ENCODE results near the gene ATF5. TPM values are rescaled to one million over a fixed set of nuclear protein-coding genes. Genes with fewer than 3 reads are reported as not detected.

ATF5 gene
- total and polyA plus RNA-seq, 4 donors = 7.0 to 49.1 (median 33.9) TPM

GRCh38 chr19:49908480-49909420, 20.3 kb upstream of the ATF5 start:
- WGBS, 2 donors = 96 to 97% methylated on average over 37 of the region's 37 CpGs
- no peak for ATAC-seq (ENCODE audit: insufficient read depth, low FRiP score)
- H3K36me3 ChIP-seq (ENCODE audit: control insufficient read depth in 4 of 4, insufficient read depth in 4 of 4, low read length in 4 of 4) = peaks cover 7 to 41% (median 26%) of the 10 kb centered on the region in 4 donors

GRCh38 chr19:49910179-49910578, 18.8 kb upstream of the ATF5 start:
- no peak overlapping the region for H3K27ac ChIP-seq (ENCODE audit: low read depth in 1 of 2, low read length in 1 of 2)
- no peaks in the 10 kb centered on the region for H3K27me3 ChIP-seq (ENCODE audit: control insufficient read depth in 3 of 3, insufficient read depth in 3 of 3, low read length in 2 of 3)
- no peak for TF ChIP-seq CTCF (IDR thresholded peaks at IDR 0.05; ENCODE audit: control extremely low read depth, extremely low read depth)
- H3K4me1 ChIP-seq (ENCODE audit: control insufficient read depth in 5 of 5, insufficient read depth in 5 of 5, low read length in 5 of 5) = peaks cover 0 to 3% (median 0%) of the 10 kb centered on the region in 5 donors
- peaks cover 7 to 44% (median 33%) of the 10 kb centered on the region in 4 donors for H3K36me3 ChIP-seq (ENCODE audit: control insufficient read depth in 4 of 4, insufficient read depth in 4 of 4, low read length in 4 of 4)
- no peaks in the 10 kb centered on the region for H3K9me3 ChIP-seq (ENCODE audit: control insufficient read depth in 4 of 4, insufficient read depth in 3 of 4, low read length in 3 of 4)
- no peak overlapping the region for H3K4me3 ChIP-seq
- no peak overlapping the region for H3K9ac ChIP-seq (ENCODE audit: insufficient read depth in 1 of 2, low read length in 2 of 2)
- DNase-seq = no peak
- ATAC-seq (ENCODE audit: insufficient read depth, low FRiP score) = no peak
- 97% methylated on average over 5 of the region's 5 CpGs for WGBS, 2 donors

More at GRCh38 chr19:49908480-49909420, 20.3 kb upstream of the ATF5 start:
- H3K27me3 ChIP-seq (ENCODE audit: control insufficient read depth in 3 of 3, insufficient read depth in 3 of 3, low read length in 2 of 3) = no peaks in the 10 kb centered on the region
- H3K9me3 ChIP-seq (ENCODE audit: control insufficient read depth in 4 of 4, insufficient read depth in 3 of 4, low read length in 3 of 4) = no peaks in the 10 kb centered on the region
- TF ChIP-seq CTCF (IDR thresholded peaks at IDR 0.05; ENCODE audit: control extremely low read depth, extremely low read depth) = no peak
- no peak overlapping the region for H3K4me3 ChIP-seq
- H3K27ac ChIP-seq (ENCODE audit: low read depth in 1 of 2, low read length in 1 of 2) = no peak overlapping the region
- no peak for DNase-seq
- peaks cover 0 to 3% (median 0%) of the 10 kb centered on the region in 5 donors for H3K4me1 ChIP-seq (ENCODE audit: control insufficient read depth in 5 of 5, insufficient read depth in 5 of 5, low read length in 5 of 5)
- H3K9ac ChIP-seq (ENCODE audit: insufficient read depth in 1 of 2, low read length in 2 of 2) = no peak overlapping the region

GRCh38 chr19:49911381-49912145, 17.4 kb upstream of the ATF5 start:
- H3K27ac ChIP-seq (ENCODE audit: low read depth in 1 of 2, low read length in 1 of 2) = peak overlapping the region in 1 of 2 donors; percentile 2

More at GRCh38 chr19:49911381-49912145, 17.4 kb upstream of the ATF5 start:
- H3K36me3 ChIP-seq (ENCODE audit: control insufficient read depth in 4 of 4, insufficient read depth in 4 of 4, low read length in 4 of 4) = peaks cover 10 to 47% (median 38%) of the 10 kb centered on the region in 4 donors
- ATAC-seq (ENCODE audit: insufficient read depth, low FRiP score) = peak; percentile 31
- no peak for TF ChIP-seq CTCF (IDR thresholded peaks at IDR 0.05; ENCODE audit: control extremely low read depth, extremely low read depth)
- H3K4me3 ChIP-seq = no peak overlapping the region
- H3K9me3 ChIP-seq (ENCODE audit: control insufficient read depth in 4 of 4, insufficient read depth in 3 of 4, low read length in 3 of 4) = no peaks in the 10 kb centered on the region
- peaks cover 0 to 3% (median 0%) of the 10 kb centered on the region in 5 donors for H3K4me1 ChIP-seq (ENCODE audit: control insufficient read depth in 5 of 5, insufficient read depth in 5 of 5, low read length in 5 of 5)
- 56 to 57% methylated on average over 9 of the region's 9 CpGs for WGBS, 2 donors
- peak in 1 of 3 donors; percentile 18 for DNase-seq
- H3K27me3 ChIP-seq (ENCODE audit: control insufficient read depth in 3 of 3, insufficient read depth in 3 of 3, low read length in 2 of 3) = no peaks in the 10 kb centered on the region
- H3K9ac ChIP-seq (ENCODE audit: insufficient read depth in 1 of 2, low read length in 2 of 2) = no peak overlapping the region

All from lung (tissue), 12 donors.